Duodenal mucosa (tissue), 2 donors: ENCODE measurements around the gene NUDT8.

Experiments
- H3K27ac ChIP-seq: one replicate; pipeline ENCODE4 v1.7.0; 2013; ENCODE audit warnings: low read depth, low read length
- H3K27me3 ChIP-seq, 2 donors: one replicate each; pipeline ENCODE4 v1.7.0; 2013; ENCODE audit warnings: low read length in 2 of 2, control low read depth in 1 of 2; ENCODE audit not compliant: insufficient read depth in 2 of 2, control insufficient read depth in 1 of 2
- H3K36me3 ChIP-seq, 2 donors: one replicate each; pipeline ENCODE4 v1.7.0; 2013; ENCODE audit warnings: low read length in 2 of 2, control low read depth in 1 of 2; ENCODE audit not compliant: insufficient read depth in 2 of 2, control insufficient read depth in 1 of 2
- H3K4me1 ChIP-seq, 2 donors: one replicate each; pipeline ENCODE4 v1.7.0; 2013; ENCODE audit warnings: low read length in 2 of 2, control low read depth in 1 of 2; ENCODE audit not compliant: insufficient read depth in 2 of 2, control insufficient read depth in 1 of 2
- H3K4me3 ChIP-seq, 2 donors: one replicate each; pipeline ENCODE4 v1.7.0; 2013; ENCODE audit warnings: low read length in 2 of 2, low read depth in 1 of 2
- H3K9ac ChIP-seq, 2 donors: one replicate each; pipeline ENCODE4 v1.7.0; 2013; ENCODE audit warnings: low read length in 2 of 2, low read depth in 1 of 2
- H3K9me3 ChIP-seq, 2 donors: one replicate each; pipeline ENCODE4 v1.7.0; 2013; ENCODE audit warnings: low read length in 2 of 2, control low read depth in 1 of 2; ENCODE audit not compliant: control insufficient read depth in 1 of 2

Gene NUDT8

DNA sequence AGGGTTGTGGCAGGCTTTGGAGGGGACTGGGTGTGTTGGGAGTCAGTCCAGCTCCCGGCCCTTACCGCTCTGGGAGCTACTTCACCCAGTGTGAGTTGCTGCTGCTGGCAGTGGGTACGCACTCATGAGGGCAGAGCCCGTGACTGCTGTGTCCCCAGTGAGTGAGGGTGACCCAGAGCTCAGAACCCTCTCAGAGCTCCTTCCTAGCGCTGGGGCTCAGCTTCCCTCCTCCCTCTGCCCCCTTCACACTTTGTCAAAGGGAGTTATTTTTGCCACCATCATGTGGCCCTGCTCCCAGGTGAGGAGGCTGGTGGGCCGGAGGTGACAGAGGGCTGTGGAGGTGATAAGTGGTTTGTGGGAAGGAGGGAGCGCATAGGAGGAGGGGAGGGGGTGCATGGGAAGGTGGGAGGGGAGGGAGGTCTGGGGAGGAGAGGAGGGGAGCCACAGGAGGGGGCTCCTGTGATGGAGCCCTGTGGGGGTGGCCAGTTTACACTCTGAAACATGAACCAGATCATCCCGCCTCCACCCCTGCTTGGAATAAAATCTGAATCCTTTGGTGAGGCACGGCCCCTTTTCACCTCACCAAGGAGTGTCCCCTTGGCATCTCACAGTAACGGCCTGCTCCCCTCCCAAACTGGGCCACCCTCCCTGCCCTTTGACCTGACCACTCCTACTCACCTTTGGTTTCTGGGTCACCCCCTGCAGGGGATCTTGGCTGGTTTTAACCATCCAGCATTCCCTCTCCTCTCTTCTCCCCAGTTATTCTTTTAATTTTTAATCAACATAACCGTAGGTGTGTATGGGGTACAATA lies 13.1 kb downstream of the NUDT8 start:
- Histone ChIP-seq H3K4me1 (peaks cover 24% of the 10 kb centered on the region in 2 donors), H3K27me3 (peaks cover 0 to 8% of the 10 kb centered on the region in 2 donors), H3K4me3 (no peak overlapping the region), H3K9me3 (no peaks in the 10 kb centered on the region), H3K36me3 (peaks cover 3 to 15% of the 10 kb centered on the region in 2 donors), H3K9ac (no peak overlapping the region), H3K27ac (no peak overlapping the region)

DNA sequence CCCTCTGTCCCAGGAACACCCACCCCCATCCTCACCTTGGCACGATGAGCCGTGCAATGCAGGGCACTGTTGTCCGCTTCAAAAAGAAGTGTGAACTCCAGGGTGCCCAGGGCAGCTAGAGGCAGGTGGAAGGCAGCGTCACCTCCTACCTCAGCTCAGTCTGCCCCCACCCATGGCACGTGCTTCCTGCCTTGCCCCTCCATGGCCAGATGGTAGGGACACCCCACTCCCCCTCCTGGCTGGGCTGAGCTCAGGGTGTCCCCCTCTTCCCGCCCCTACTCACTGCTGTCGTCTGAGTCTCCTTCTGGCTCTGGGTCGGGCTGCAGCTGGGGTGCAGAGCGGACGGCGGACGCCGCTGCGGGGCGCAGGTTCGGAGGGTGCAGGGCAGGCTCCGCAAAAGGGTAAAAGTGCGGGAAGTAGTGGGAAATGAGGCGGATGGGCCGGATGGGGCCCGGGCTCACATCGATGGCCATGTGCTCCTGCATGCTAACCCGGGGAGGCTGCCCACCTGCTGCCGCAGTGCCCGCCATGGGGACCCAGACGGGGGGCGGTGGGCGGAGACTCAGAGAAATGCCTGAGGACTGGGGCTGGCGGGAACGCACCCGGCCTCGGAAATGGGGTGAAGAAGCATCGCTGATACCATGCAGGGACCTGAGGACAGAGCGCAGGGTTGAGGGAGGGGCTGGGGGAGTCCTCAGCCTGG lies 13.9 kb downstream of the NUDT8 start:
- Histone ChIP-seq H3K4me3 (peak overlapping the region in 1 of 2 donors; percentile 30), H3K9me3 (no peaks in the 10 kb centered on the region), H3K27me3 (peaks cover 0 to 8% of the 10 kb centered on the region in 2 donors), H3K4me1 (peaks cover 24% of the 10 kb centered on the region in 2 donors), H3K36me3 (peaks cover 5 to 22% of the 10 kb centered on the region in 2 donors), H3K27ac (no peak overlapping the region), H3K9ac (no peak overlapping the region)

DNA sequence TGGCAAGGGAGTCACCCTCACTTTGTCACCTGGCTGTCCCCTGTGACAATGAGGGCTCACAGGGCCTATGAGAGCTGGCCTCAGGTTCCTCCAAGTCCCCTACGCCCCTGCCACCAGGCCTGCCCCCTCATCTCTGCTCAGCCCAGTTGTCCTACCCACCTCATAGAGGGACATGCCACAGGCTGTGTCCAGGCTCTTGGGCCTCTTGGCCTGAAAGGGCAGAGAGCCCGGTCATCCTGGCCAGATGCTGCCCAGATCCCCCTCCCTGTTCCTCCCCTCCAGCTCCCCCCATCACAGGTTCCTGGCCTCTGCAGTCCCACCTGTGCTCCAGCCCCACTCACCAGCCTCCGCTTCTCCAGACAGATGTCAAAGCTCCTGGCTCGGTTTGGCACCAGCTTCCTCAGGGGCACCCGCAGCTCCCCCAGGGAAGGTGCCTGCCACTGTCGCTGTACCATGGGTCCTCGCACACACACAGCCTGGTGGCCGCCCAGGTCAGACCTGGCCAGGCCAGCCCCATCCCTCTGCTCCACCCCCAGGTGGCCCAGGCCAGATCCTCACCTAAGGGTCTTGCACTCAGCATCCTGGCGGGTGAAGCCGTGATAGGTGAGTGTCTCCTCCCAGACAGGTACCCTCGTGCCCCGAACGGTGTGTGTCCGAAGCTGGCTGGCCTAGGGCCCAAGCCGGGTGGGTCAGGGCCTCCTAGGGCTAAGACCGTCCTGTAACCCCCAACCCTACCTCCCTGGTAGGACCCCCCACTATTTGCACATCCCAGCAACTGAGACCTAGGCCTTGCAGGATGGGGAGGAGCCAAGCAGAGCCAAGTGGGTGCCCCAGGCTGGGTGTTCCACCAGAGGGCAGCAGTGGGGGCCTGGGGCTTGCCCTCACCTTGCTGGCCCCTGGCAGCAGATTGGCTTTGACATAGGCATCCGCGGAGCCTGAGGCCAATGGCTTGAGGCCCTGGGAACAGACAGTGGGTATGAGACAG lies 14.7 kb downstream of the NUDT8 start:
- H3K9me3 ChIP-seq = no peaks in the 10 kb centered on the region
- H3K27ac ChIP-seq = peak overlapping the region; percentile 79
- H3K36me3 ChIP-seq = peaks cover 13 to 30% of the 10 kb centered on the region in 2 donors
- peak overlapping the region in 1 of 2 donors; percentile 78 for H3K9ac ChIP-seq
- peaks cover 0 to 8% of the 10 kb centered on the region in 2 donors for H3K27me3 ChIP-seq
- peak overlapping the region; percentile 58 to 70 for H3K4me3 ChIP-seq
- H3K4me1 ChIP-seq = peaks cover 24% of the 10 kb centered on the region in 2 donors

DNA sequence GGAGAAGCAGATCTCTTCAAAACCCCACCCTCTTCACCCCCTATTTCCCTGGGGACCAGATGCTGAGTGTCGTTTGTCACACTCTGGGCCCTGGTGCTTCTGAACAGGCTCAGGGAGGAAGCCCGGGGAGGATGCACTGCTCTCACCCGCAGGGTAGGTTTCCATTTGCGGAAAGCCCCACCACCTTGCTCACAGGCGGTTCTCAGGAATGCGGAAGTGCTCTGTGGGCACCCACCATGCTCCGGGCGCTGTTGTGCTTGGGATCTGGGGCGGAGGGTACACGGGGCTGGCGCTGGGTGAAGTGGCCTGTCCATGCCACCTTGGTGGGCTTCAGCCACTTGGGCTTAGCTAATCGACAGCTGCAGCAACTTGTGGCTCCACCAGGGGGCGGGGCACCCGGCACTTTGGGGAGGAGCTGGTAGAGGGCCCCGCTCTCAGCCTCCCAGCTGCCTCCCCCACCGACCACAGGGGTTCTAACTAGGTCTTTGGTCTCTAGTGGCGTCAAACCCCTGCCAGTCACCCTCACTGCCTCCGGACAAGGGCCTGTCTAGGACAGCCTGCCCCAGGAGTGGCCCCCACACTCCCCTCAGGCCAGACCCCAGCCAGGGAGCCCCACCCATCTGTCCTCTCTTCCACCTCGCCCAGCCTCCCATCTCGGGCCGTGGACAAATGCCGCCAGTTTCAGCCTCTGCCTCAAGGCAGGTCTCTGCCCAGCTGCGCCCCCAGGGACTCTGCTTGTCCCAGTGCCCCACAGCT lies 15.6 kb downstream of the NUDT8 start:
- Histone ChIP-seq H3K9me3 (no peaks in the 10 kb centered on the region), H3K4me1 (peaks cover 24% of the 10 kb centered on the region in 2 donors), H3K9ac (peak overlapping the region; percentile 74 to 78), H3K27ac (peak overlapping the region; percentile 79), H3K27me3 (peaks cover 0 to 8% of the 10 kb centered on the region in 2 donors), H3K36me3 (peaks cover 15 to 38% of the 10 kb centered on the region in 2 donors), H3K4me3 (peak overlapping the region; percentile 58 to 70)

DNA sequence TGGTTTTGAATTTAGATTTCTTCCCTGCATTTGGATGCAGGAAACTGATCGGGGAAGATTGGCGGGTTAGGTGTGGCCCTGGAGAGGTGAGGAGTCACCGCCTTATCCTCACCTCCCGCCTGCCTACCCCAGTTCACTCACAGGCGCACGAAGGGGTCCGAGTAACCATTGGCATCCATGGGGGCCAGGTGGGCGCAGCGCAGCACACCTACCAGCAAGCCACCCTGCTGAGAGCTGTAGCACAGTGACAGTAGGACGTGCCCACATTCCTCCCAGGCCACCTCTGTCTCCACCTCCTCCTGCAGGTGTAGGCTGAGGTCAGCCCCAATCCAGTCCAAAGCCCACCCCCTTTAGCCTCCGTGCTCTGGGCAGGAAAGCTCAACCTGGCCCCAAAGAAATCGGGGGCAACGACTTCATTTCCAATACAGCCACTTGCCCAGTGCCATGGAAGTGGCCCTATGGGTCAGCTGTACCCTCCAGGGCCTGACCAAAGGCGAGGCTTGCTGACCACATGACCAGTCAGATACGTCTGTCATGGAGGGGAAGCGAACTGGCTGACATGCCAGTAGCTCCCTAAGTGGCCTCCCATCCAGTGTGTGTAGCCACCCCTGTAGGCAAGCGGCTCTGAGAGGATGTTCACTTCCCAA lies 16.3 kb downstream of the NUDT8 start:
- Histone ChIP-seq H3K9ac (peak overlapping the region; percentile 74 to 78), H3K27me3 (peaks cover 0 to 8% of the 10 kb centered on the region in 2 donors), H3K27ac (peak overlapping the region; percentile 79), H3K9me3 (no peaks in the 10 kb centered on the region), H3K4me3 (peak overlapping the region; percentile 58 to 70), H3K36me3 (peaks cover 19 to 45% of the 10 kb centered on the region in 2 donors), H3K4me1 (peaks cover 24% of the 10 kb centered on the region in 2 donors)

DNA sequence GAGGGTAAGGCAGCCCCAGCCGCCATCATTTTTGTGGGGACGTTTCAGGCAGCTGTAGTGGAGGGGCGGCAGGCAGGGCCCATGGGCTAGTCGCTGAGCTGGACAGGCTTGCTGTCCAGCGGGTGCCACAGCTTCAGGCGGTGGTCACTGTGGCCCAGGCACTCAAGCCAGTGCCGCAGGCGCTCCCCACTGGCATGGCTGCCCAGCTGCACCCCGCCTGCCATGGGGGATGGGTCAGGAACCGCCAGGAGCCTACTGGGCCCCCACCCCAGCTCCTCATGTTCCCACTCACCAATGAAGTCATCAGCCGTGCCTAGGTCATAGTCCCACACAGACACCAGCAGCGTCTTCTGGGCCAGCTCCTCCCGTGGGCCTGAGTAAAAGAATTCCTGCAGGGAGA lies 17.0 kb downstream of the NUDT8 start:
- Histone ChIP-seq H3K27me3 (peaks cover 0 to 8% of the 10 kb centered on the region in 2 donors), H3K9me3 (no peaks in the 10 kb centered on the region), H3K9ac (no peak overlapping the region), H3K36me3 (peaks cover 19 to 46% of the 10 kb centered on the region in 2 donors), H3K27ac (no peak overlapping the region), H3K4me3 (no peak overlapping the region), H3K4me1 (peaks cover 25 to 26% of the 10 kb centered on the region in 2 donors)

DNA sequence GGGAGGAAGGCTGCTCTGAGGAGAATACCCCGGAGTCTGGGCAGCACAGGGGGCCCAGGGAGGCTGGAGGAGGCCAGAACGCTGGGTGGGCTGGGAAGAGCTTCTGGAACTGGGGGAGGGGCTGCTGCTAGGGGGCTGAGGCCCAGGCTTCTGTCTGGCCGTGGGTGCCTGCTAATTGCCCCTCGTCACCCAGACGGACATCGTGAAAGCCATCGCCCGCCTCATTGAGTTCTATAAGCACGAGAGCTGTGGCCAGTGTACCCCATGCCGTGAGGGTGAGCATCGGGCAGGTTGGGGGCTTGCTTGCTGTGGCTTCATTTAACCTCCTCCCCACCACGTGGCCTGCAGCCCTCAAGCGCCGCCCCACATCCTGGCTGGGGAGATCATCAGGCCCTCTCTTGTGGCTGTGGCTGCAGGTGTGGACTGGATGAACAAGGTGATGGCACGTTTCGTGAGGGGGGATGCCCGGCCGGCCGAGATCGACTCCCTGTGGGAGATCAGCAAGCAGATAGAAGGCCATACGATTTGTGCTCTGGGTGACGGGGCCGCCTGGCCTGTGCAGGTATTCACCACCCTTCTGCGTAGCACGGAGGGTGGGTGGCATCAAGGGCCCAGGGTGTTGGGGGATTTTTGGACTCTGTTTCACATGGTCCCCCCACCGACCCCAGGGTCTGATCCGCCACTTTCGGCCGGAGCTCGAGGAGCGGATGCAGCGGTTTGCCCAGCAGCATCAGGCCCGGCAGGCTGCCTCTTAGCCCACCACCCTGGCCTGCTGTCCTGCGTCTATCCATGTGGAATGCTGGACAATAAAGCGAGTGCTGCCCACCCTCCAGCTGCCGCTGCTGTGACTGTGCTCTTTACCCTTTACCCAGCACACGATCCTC lies 17.8 kb downstream of the NUDT8 start:
- Histone ChIP-seq H3K9me3 (no peaks in the 10 kb centered on the region), H3K36me3 (peaks cover 19 to 46% of the 10 kb centered on the region in 2 donors), H3K27ac (no peak overlapping the region), H3K9ac (no peak overlapping the region), H3K4me1 (peaks cover 30 to 32% of the 10 kb centered on the region in 2 donors), H3K4me3 (no peak overlapping the region), H3K27me3 (peaks cover 0 to 8% of the 10 kb centered on the region in 2 donors)

DNA sequence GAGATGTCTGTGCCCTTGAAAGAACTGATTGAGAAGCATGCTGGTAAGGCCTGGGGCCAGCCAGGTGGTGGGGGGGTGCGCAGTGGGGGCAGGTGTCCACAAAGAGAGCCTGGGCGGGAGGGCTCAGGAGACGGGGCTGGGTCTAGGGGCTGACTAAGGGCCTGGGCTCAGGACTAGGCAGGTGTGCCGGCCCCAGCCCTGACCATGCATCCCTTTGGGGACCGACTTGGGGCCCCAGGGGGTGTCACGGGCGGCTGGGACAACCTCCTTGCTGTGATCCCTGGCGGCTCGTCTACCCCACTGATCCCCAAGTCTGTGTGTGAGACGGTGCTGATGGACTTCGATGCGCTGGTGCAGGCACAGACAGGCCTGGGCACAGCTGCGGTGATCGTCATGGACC lies 18.6 kb downstream of the NUDT8 start:
- Histone ChIP-seq H3K4me1 (peaks cover 26 to 34% of the 10 kb centered on the region in 2 donors), H3K9me3 (no peaks in the 10 kb centered on the region), H3K4me3 (no peak overlapping the region), H3K9ac (no peak overlapping the region), H3K27ac (no peak overlapping the region), H3K36me3 (peaks cover 19 to 46% of the 10 kb centered on the region in 2 donors), H3K27me3 (peaks cover 0 to under 1% of the 10 kb centered on the region in 2 donors)
